Neural crest cell (in vitro differentiated cells): ENCODE results near the gene SPOCK3. TPM values are rescaled to one million over a fixed set of nuclear protein-coding genes. Genes with fewer than 3 reads are reported as not detected.

Experiments
- DNase-seq: peaks from one replicate; pipeline ENCODE4 v3.0.0; 2021; ENCODE audit warnings: low read depth, mixed read lengths, low spot score
- H3K27ac Mint-ChIP-seq: one replicate; pipeline ENCODE4 v1.8.0; 2021; ENCODE audit warnings: mild to moderate bottlenecking, mixed read lengths; ENCODE audit not compliant: unreplicated experiment
- H3K27me3 Mint-ChIP-seq: 2 replicates; pipeline ENCODE4 v1.8.0; 2021; ENCODE audit warnings: low read depth, mild to moderate bottlenecking, mixed read lengths
- H3K36me3 Mint-ChIP-seq: 2 replicates; pipeline ENCODE4 v1.8.0; 2021; ENCODE audit warnings: low read depth, mild to moderate bottlenecking, mixed read lengths
- H3K4me1 Mint-ChIP-seq: 2 replicates; pipeline ENCODE4 v1.8.0; 2021; ENCODE audit warnings: mixed read lengths
- H3K4me3 Mint-ChIP-seq: one replicate; pipeline ENCODE4 v1.8.0; 2021; ENCODE audit warnings: mild to moderate bottlenecking, mixed read lengths
- H3K9me3 Mint-ChIP-seq: 2 replicates; pipeline ENCODE4 v1.8.0; 2021; ENCODE audit warnings: mixed read lengths
- CTCF ChIP-seq: fragments of 200-600 bp; sonication (generic); conservative IDR thresholded peaks from 2 replicates; pipeline ENCODE4 v1.5.0; 2021; ENCODE audit warnings: antibody characterized with exemption, mild to moderate bottlenecking
- total RNA-seq: library from RNA; stranded (reverse); gene quantifications from 2 replicates; pipeline ENCODE4 v1.2.1, GENCODE V29; 2021

Gene SPOCK3
- total RNA-seq, 1 donor from 2014 or later = 0.56 TPM

GRCh38 chr4:167239627-167240026, 5.3 kb upstream of the SPOCK3 start:
- H3K27me3 Mint-ChIP-seq = peaks cover 55% of the 10 kb centered on the region

GRCh38 chr4:167238226-167238625, 3.9 kb upstream of the SPOCK3 start:
- TF ChIP-seq CTCF = no peak
- Mint-ChIP-seq H3K9me3 (peaks cover 3% of the 10 kb centered on the region), H3K27ac (no peak overlapping the region), H3K36me3 (no peaks in the 10 kb centered on the region), H3K4me1 (peaks cover 11% of the 10 kb centered on the region), H3K4me3 (peak overlapping the region; percentile 14), H3K27me3 (peaks cover 69% of the 10 kb centered on the region)
- DNase-seq = no peak

More at GRCh38 chr4:167239627-167240026, 5.3 kb upstream of the SPOCK3 start:
- H3K4me3 Mint-ChIP-seq = no peak overlapping the region
- peaks cover 6% of the 10 kb centered on the region for H3K4me1 Mint-ChIP-seq
- no peak for TF ChIP-seq CTCF
- no peak for DNase-seq
- H3K36me3 Mint-ChIP-seq = no peaks in the 10 kb centered on the region
- H3K9me3 Mint-ChIP-seq = peaks cover 3% of the 10 kb centered on the region
- H3K27ac Mint-ChIP-seq = no peak overlapping the region

- Mint-ChIP-seq H3K9me3 (no peaks in the 10 kb centered on the region), H3K27ac (peak overlapping the region; percentile 46), H3K27me3 (peaks cover 87% of the 10 kb centered on the region), H3K36me3 (no peaks in the 10 kb centered on the region), H3K4me3 (peak overlapping the region; percentile 95), H3K4me1 (peaks cover 16% of the 10 kb centered on the region)
- no peak for TF ChIP-seq CTCF
- peak; percentile 12 for DNase-seq
Measured at GRCh38 chr4:167233685-167234315, 494 bp downstream of the SPOCK3 start.

GRCh38 chr4:167232805-167233684, 1.2 kb downstream of the SPOCK3 start:
- TF ChIP-seq CTCF = no peak
- no peaks in the 10 kb centered on the region for H3K36me3 Mint-ChIP-seq
- peaks cover 16% of the 10 kb centered on the region for H3K4me1 Mint-ChIP-seq
- no peaks in the 10 kb centered on the region for H3K9me3 Mint-ChIP-seq
- no peak for DNase-seq
- H3K27ac Mint-ChIP-seq = no peak overlapping the region
- H3K27me3 Mint-ChIP-seq = peaks cover 83% of the 10 kb centered on the region
- H3K4me3 Mint-ChIP-seq = peak overlapping the region; percentile 95

- no peak overlapping the region for H3K27ac Mint-ChIP-seq
- H3K9me3 Mint-ChIP-seq = no peaks in the 10 kb centered on the region
- DNase-seq = no peak
- peaks cover 65% of the 10 kb centered on the region for H3K27me3 Mint-ChIP-seq
- peaks cover 16% of the 10 kb centered on the region for H3K4me1 Mint-ChIP-seq
- no peaks in the 10 kb centered on the region for H3K36me3 Mint-ChIP-seq
- TF ChIP-seq CTCF = no peak
- H3K4me3 Mint-ChIP-seq = no peak overlapping the region
Measured at GRCh38 chr4:167230744-167231143, 3.5 kb downstream of the SPOCK3 start.
